HCT116 (cell line): ENCODE measurements around the gene ACTG1. TPM values are rescaled to one million over a fixed set of nuclear protein-coding genes. Genes with fewer than 3 reads are reported as not detected.

Source experiments
- ATAC-seq: fragments of 200-7000 bp; cut with Tn5 transposase; 2 replicates; pipeline ENCODE4 v1.9.1; 2020; ENCODE audit warnings: mild to moderate bottlenecking, moderate library complexity
- BruUV-seq: library from RNA; stranded (reverse); fragments of 400-500 nt; replicated peaks from 2 replicates; lab custom pipeline; 2021; lab: Mats Ljungman, UMichigan
- CTCF ChIA-PET: fragments of 300-600 bp; sonication (Branson Sonifier 250); formaldehyde crosslinking; loops from one replicate; lab custom pipeline; 2021; ENCODE audit warnings: antibody characterized with exemption; lab: Charles Lee
- POLR2A ChIA-PET: fragments of 300-600, 350-600 bp; sonication (Branson Sonifier 250); formaldehyde crosslinking; loops from one replicate; lab custom pipeline; 2021; ENCODE audit warnings: antibody characterized with exemption; lab: Charles Lee
- RAD21 ChIA-PET, 2 experiments: fragments of 300-600 bp; sonication (Branson Sonifier 250); formaldehyde crosslinking; loops; one replicate each; lab custom pipeline; 2023; ENCODE audit warnings: low total read pairs in 2 of 2; ENCODE audit not compliant: uncharacterized antibody in 2 of 2, unreplicated experiment in 2 of 2, low non-redundant PET in 1 of 2; lab: Charles Lee
- DNase-seq: peaks from one replicate; pipeline ENCODE4 v3.0.0-alpha.2; 2010; ENCODE audit warnings: low read depth, low spot score
- H2AFZ ChIP-seq: fragments of 200-600 bp; shearing (Covaris generic), sonication (generic); 2 replicates; pipeline ENCODE4 v1.6.1; 2017; ENCODE audit warnings: low read depth, mixed run types, mixed read lengths, antibody characterized with exemption, low read length; ENCODE audit not compliant: poor library complexity, severe bottlenecking
- H3K27ac ChIP-seq: 2 replicates; pipeline ENCODE4 v1.5.1; 2012; ENCODE audit warnings: low read depth, low read length
- H3K27me3 ChIP-seq: fragments of 200-600 bp; sonication (generic); 2 replicates; pipeline ENCODE4 v1.6.1; 2016; ENCODE audit warnings: mixed run types, low read length, mixed read lengths; ENCODE audit not compliant: insufficient read depth
- H3K36me3 ChIP-seq, 2 experiments: fragments of 200-500 bp in 1 of 2; fragments of 200-600 bp in 1 of 2; sonication (Bioruptor generic) in 1 of 2; sonication (generic) in 1 of 2; 2 replicates each; pipeline versions ENCODE4 v1.5.1 to v1.6.1; 2014 to 2016; ENCODE audit warnings: low read length in 2 of 2, inconsistent platforms in 1 of 2, mixed read lengths in 1 of 2, mixed run types in 1 of 2; ENCODE audit not compliant: insufficient read depth in 2 of 2, control insufficient read depth in 1 of 2
- H3K4me1 ChIP-seq, 2 experiments: fragments of 200-600 bp in 1 of 2; sonication (generic) in 1 of 2; 2 replicates each; pipeline versions ENCODE4 v1.5.1 to v1.6.1; 2012 to 2017; ENCODE audit warnings: low read length in 2 of 2, inconsistent platforms in 1 of 2, mild to moderate bottlenecking in 1 of 2, mixed read lengths in 1 of 2, mixed run types in 1 of 2, moderate library complexity in 1 of 2; ENCODE audit not compliant: insufficient read depth in 2 of 2, control insufficient read depth in 1 of 2
- H3K4me2 ChIP-seq: fragments of 200-600 bp; sonication (generic); 2 replicates; pipeline ENCODE4 v1.6.1; 2017; ENCODE audit warnings: mixed run types, low read length, mixed read lengths
- H3K4me3 ChIP-seq, 2 experiments: fragments of 200-600 bp in 1 of 2; sonication (generic) in 1 of 2; replicated peaks in 1 of 2; 2 replicates each; pipeline ENCODE4 v1.5.1; 2011 to 2016; ENCODE audit warnings: low read length in 2 of 2, control low read depth in 1 of 2, low read depth in 1 of 2, mild to moderate bottlenecking in 1 of 2, mixed read lengths in 1 of 2, mixed run types in 1 of 2
- H3K79me2 ChIP-seq: fragments of 200-600 bp; sonication (generic); 2 replicates; pipeline ENCODE4 v1.6.1; 2017; ENCODE audit warnings: mild to moderate bottlenecking, mixed run types, low read length, moderate library complexity, mixed read lengths; ENCODE audit not compliant: insufficient read depth
- H3K9ac ChIP-seq: fragments of 200-600 bp; sonication (generic); 2 replicates; pipeline ENCODE4 v1.6.1; 2016; ENCODE audit warnings: low read length, mixed read lengths
- H3K9me2 ChIP-seq: fragments of 200-600 bp; sonication (generic), shearing (Covaris generic); 2 replicates; pipeline ENCODE4 v1.6.1; 2017; ENCODE audit warnings: mixed run types, mild to moderate bottlenecking, moderate library complexity; ENCODE audit not compliant: insufficient read depth
- H3K9me3 ChIP-seq, 2 experiments: fragments of 200-500 bp in 1 of 2; fragments of 200-600 bp in 1 of 2; sonication (Bioruptor generic) in 1 of 2; sonication (generic) in 1 of 2; 2 replicates each; pipeline ENCODE4 v1.6.1; 2014 to 2017; ENCODE audit warnings: low read length in 2 of 2, mixed read lengths in 2 of 2, inconsistent platforms in 1 of 2, low read depth in 1 of 2, mild to moderate bottlenecking in 1 of 2, mixed run types in 1 of 2, moderate library complexity in 1 of 2; ENCODE audit not compliant: control insufficient read depth in 1 of 2, insufficient read depth in 1 of 2
- H4K20me1 ChIP-seq: fragments of 200-600 bp; sonication (generic), shearing (Covaris generic); 2 replicates; pipeline ENCODE4 v1.6.1; 2017; ENCODE audit warnings: mixed run types, mild to moderate bottlenecking, moderate library complexity; ENCODE audit not compliant: insufficient read depth
- CTCF ChIP-seq, 3 experiments: fragments of 200-600 bp in 1 of 3; sonication (generic) in 1 of 3; IDR thresholded peaks in 2 of 3; conservative IDR thresholded peaks in 1 of 3; 2 replicates each; pipeline ENCODE4 v1.5.1; 2012 to 2017; ENCODE audit warnings: low read depth in 2 of 3, low read length in 2 of 3, antibody characterized with exemption in 1 of 3, borderline replicate concordance in 1 of 3, control low read depth in 1 of 3, mild to moderate bottlenecking in 1 of 3, mixed read lengths in 1 of 3, mixed run types in 1 of 3, moderate library complexity in 1 of 3; ENCODE audit not compliant: insufficient read depth in 1 of 3
- EGR1 ChIP-seq: IDR thresholded peaks from 2 replicates; pipeline ENCODE4 v1.6.1; 2012; ENCODE audit warnings: low read depth
- JUND ChIP-seq: IDR thresholded peaks from 2 replicates; pipeline ENCODE4 v1.6.1; 2012
- MAX ChIP-seq: IDR thresholded peaks from 2 replicates; pipeline ENCODE4 v1.6.1; 2012
- POLR2A ChIP-seq: IDR thresholded peaks from 2 replicates; pipeline ENCODE4 v1.7.0; 2011; ENCODE audit warnings: borderline replicate concordance; ENCODE audit not compliant: insufficient read depth, insufficient read length; ENCODE audit errors: extremely low read depth
- POLR2AphosphoS5 ChIP-seq: IDR thresholded peaks from 2 replicates; pipeline ENCODE4 v1.6.1; 2011; ENCODE audit warnings: mild to moderate bottlenecking, low read depth, low read length, moderate library complexity
- RAD21 ChIP-seq: IDR thresholded peaks from 2 replicates; pipeline ENCODE4 v1.6.1; 2012; ENCODE audit warnings: low read depth, mild to moderate bottlenecking
- SIN3A ChIP-seq: IDR thresholded peaks from 2 replicates; pipeline ENCODE4 v1.6.1; 2012; ENCODE audit warnings: low read depth
- TCF7L2 ChIP-seq: IDR thresholded peaks from 2 replicates; pipeline ENCODE4 v1.7.0; 2011; ENCODE audit warnings: borderline replicate concordance, inconsistent platforms; ENCODE audit not compliant: insufficient read depth, insufficient read length; ENCODE audit errors: extremely low read depth
- YY1 ChIP-seq: IDR thresholded peaks from 2 replicates; pipeline ENCODE4 v1.6.1; 2011; ENCODE audit warnings: low read length, low read depth, moderate library complexity, mild to moderate bottlenecking; ENCODE audit not compliant: insufficient replicate concordance; ENCODE audit errors: extremely low read depth
- ZFX ChIP-seq: fragments of 450-650 bp; IDR thresholded peaks from 2 replicates; pipeline ENCODE4 v1.6.1; 2017
- intact Hi-C: fragments of 100-400 bp; cut with micrococcal nuclease; formaldehyde crosslinking; loops from 2 replicates; pipeline ENCODE4 v1.10.0; 2022
- total RNA-seq: library from RNA; stranded (reverse); gene quantifications from one replicate; pipeline ENCODE4 v1.2.1, GENCODE V29; 2021; ENCODE audit not compliant: unreplicated experiment

The ACTG1 gene
- total RNA-seq, 1 experiment from 2014 or later, result 6,223 TPM

GRCh38 chr17:81552244-81553017, 39.8 kb upstream of the ACTG1 start, which contains the start of gene FAAP100:
Gene FAAP100, minus strand, starts transcription at chr17:81552353. Its CDS starts 23 bp downstream, at chr17:81552330.
- BruUV-seq, result TSS peak; percentile 67

More at GRCh38 chr17:81552244-81553017, 39.8 kb upstream of the ACTG1 start, which contains the start of gene FAAP100:
- Histone ChIP-seq H3K9me3 (no peaks in the 10 kb centered on the region), H3K4me1 (peaks cover 17 to 43% of the 10 kb centered on the region in 2 experiments), H2AFZ (no peak within 1 kb of the TSS), H3K27me3 (no peaks in the 10 kb centered on the region), H4K20me1 (no peaks in the 10 kb centered on the region), H3K27ac (peak within 1 kb of the TSS; percentile 86), H3K36me3 (peaks cover 15 to 37% of the 10 kb centered on the region in 2 experiments), H3K9ac (peak within 1 kb of the TSS; percentile 80), H3K4me3 (peak within 1 kb of the TSS; percentile 94 to 96), H3K9me2 (no peaks in the 10 kb centered on the region), H3K79me2 (peaks cover 40% of the 10 kb centered on the region), H3K4me2 (peak within 1 kb of the TSS; percentile 82)
- ChIA-PET POLR2A (interaction anchor here (0.9 to 1.6 kb wide), 13 partner anchors 8 to 254 kb away, joined by 3 to 12 read pairs (median 4); partner anchors contain the start of genes ACTG1 and NPLOC4), RAD21 (interaction anchor here in 1 of 2 experiments (0.6 kb wide), 1 partner anchor 10 kb away, joined by 3 read pairs; no protein-coding TSS in a partner anchor), CTCF (interaction anchor here (0.6 to 1.4 kb wide), 3 partner anchors 10 to 48 kb away, joined by 3 read pairs; partner anchors contain the start of gene ACTG1)
- ATAC-seq, result peak; percentile 65
- intact Hi-C loops, result loop anchor here (5.0 to 10.0 kb wide), 2 partner anchors 50 to 142 kb away; no protein-coding TSS in a partner anchor
- DNase-seq, result peak; percentile 70
- no peak for TF ChIP-seq RAD21
- peak; percentile 85; the same call in 1 of the 2 replicates for TF ChIP-seq ZFX
- peak; percentile 89 for TF ChIP-seq MAX
- TF ChIP-seq POLR2A, result peak; percentile 86
- TF ChIP-seq POLR2AphosphoS5, result peak; percentile 87
- peak; percentile 96 for TF ChIP-seq EGR1
- TF ChIP-seq JUND, result no peak
- TF ChIP-seq SIN3A, result peak; percentile 70
- peak; percentile 76 for TF ChIP-seq YY1
- no peak for TF ChIP-seq CTCF (IDR thresholded peaks at IDR 0.05 in 2 of 3, conservative IDR thresholded peaks at IDR 0.05 in 1 of 3; ENCODE audit: borderline replicate concordance in 1 of 3, insufficient read depth in 1 of 3, low read depth in 2 of 3, low read length in 2 of 3)
- TF ChIP-seq TCF7L2, result no peak
